HG02973 (cell line): ENCODE results near the gene ATOX1.
"Not testable (repeated sequence)": the region's sequence is repeated elsewhere in the genome, so short reads cannot be mapped to it uniquely, and the experiment has no call there.

ENCODE experiments used
- ATAC-seq: cut with Tn5 transposase; IDR thresholded peaks from one replicate; pipeline ENCODE4 v1.9.1; 2021; ENCODE audit warnings: moderate library complexity; ENCODE audit not compliant: unreplicated experiment

ATOX1 gene

GRCh38 chr5:151734064-151734408 is 24.4 kb downstream of the ATOX1 start:
- ATAC-seq = no peak

GRCh38 chr5:151733358-151734063 is 24.9 kb downstream of the ATOX1 start:
- ATAC-seq = no peak

DNA sequence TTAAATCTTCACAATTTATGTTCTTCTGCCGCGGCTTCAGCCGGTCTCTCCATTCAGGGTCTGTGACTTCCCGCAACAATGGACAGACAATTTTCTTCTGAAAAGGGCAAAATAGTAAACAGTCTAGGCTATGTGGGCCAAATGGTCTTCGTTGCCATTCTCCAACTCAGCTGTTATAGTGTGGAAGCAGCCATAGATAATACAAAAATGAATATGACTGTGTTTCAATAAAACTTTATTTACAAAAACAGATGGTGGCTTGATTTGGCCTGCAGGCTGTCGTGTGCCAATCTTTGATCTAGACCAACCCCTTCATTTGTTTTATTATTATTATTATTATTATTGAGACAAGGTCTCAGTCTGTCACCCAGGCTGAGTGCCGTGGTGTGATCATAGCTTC is 28.1 kb downstream of the ATOX1 start:
- no peak for ATAC-seq

DNA sequence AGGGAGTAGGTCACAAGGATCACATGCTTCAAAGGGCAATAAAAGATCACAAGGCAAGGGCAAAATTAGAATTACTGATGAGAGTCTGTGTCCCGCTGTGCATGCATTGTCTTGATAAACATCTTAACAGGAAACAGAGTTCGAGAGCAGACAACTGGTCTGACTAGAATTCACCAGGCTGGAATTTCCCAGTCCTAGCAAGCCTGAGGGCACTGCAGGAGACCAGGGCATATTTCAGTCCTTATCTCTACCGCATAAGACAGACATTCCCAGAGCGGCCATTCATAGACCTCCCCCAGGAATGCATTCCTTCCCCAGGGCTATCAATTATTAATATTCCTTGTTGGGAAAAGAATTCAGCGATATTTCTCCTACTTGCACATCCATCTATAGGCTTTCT is 28.8 kb downstream of the ATOX1 start:
- ATAC-seq = not testable (repeated sequence)

DNA sequence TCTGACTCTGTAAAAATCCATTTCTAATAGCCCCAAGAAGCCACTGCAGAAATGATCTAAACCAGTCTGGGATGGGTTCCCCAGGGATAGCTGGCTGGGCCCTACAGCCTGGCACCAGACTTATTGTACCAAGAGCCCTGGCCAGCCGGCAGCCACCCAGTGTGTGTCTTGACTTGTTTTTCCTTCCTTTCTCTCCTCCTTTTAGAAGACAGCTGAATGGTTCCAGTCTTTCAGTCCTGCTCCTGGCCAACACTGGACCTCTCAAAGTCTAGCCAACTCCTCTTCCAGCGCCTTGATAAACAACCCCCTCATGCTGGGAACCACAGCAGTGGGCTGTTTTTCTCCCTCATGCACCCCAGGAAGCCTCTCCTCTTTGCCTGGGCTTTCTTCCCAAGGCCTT is 34.1 kb downstream of the ATOX1 start:
- ATAC-seq = no peak

- ATAC-seq = no peak
Measured at GRCh38 chr5:151722546-151722945, 35.9 kb downstream of the ATOX1 start.

DNA sequence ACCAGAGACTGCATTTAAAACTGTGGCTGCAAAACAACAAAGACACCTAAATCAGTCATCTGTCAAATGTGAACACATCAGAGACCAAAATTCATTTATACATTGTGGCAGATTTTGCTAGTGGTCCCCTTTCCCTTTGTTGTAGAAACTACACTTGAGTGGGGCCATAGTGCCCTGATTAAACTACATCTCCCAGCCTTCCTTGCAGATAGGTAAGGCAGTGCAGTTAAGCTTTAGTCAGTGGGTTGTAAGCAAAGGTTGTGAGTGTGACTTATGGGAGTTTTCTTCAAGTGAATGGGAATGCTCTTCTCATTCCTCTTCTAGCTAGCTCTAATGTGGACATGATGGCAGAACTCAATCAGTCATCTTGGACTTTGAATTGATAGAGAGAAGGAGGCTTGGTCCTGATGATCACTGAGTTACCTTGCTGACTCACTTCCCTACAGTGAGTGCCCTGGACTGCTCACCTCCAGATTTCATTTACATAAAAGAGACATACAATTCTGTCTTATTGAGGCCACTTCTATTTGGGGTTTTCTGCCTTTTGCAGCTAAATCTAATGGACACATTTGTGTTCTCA is 36.5 kb downstream of the ATOX1 start:
- no peak for ATAC-seq

- ATAC-seq = peak; percentile 86
Measured at GRCh38 chr5:151721087-151721646, 37.3 kb downstream of the ATOX1 start.

- ATAC-seq = no peak
Measured at GRCh38 chr5:151720215-151720614, 38.2 kb downstream of the ATOX1 start.

GRCh38 chr5:151719228-151720000 is 39.0 kb downstream of the ATOX1 start:
- no peak for ATAC-seq

DNA sequence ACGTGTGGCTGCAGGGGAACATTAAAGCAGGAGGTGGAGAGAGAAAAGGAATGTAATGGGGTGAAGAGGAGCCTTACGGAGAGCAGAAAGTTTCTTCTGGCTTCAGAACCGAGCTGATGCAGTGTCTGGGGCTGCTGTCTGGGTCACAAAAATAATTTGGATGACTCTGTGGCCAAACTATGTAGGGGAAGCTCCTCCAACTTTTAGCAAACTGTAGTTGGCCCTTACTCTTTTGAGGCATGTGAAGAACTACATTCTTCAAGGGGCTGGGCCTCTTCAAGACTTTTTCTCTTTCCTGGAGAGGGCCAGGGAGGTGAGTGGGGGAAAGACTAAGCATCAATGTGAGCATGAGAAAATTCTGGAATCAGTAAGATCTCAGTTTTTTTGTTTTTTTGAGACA is 39.8 kb downstream of the ATOX1 start:
- ATAC-seq = no peak

GRCh38 chr5:151718153-151718552 is 40.3 kb downstream of the ATOX1 start:
- ATAC-seq = no peak

DNA sequence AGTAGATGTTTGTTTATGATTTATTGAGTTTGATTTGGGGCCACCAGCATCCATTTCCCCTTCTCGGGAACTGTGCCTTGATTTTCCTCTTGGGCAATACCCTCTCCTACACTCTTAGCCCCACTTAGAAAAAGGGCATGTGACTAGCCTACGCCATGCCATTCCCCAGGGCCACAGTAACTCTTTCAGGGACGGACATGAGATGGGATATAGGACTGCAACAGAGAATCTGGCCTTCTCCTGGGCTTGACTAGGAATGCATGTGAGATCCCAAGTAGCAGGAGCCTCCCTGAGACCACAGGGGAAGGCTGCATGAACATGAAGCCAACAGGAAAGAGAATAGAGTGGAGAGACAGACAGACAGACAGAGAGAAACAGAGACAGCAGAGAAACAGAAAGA is 41.0 kb downstream of the ATOX1 start:
- no peak for ATAC-seq

DNA sequence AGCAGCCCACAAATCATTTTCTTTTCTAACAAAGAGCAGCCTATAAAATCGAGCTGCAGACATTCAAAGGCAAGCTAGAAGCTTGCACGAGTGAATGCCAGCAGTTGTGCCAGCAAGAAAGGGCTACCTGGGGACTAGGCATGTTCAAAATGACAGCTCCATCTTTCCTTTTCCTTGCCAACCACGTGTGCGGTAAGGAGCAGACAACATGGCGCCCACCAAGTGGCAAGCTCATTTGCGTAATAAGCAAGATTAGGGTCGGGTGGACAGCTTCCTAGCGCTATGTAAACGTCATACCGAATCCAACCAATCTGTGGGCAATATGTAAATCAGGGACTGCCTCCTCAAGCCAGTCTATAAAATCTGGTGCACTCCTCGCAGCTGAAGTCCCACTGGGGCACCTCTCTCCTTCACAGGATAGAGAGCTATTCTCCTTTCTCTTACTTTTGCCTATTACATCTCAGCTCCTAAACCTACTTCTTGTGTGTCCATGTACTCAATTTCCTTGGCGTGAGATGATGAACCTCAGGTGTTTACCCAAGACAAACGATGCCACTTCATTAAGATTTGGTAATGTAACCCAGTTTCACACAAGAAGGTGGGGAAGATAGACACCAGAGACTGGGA is 49.2 kb downstream of the ATOX1 start:
- no peak for ATAC-seq

- ATAC-seq = no peak
Measured at GRCh38 chr5:151708126-151708525, 50.3 kb downstream of the ATOX1 start.

GRCh38 chr5:151707567-151707966 is 50.9 kb downstream of the ATOX1 start:
- no peak for ATAC-seq

DNA sequence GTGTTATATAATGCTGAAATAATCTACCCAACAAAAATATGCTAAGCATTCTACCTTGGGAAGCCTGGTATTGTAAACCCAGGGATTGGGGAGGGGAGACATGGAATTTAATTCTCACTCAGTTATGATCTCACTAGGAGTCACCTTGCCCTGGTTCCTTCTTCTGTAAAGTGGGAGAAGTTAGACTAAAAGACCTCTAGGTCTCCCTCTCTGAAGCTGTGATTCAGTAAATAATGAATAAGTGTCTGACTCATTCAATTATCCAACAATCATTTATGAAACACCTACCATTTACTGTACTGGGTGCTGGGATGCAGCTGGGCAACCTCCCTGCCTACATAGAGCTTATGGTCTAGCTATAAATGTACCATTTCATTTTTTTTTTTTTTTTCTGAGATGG is 51.5 kb downstream of the ATOX1 start:
- no peak for ATAC-seq

DNA sequence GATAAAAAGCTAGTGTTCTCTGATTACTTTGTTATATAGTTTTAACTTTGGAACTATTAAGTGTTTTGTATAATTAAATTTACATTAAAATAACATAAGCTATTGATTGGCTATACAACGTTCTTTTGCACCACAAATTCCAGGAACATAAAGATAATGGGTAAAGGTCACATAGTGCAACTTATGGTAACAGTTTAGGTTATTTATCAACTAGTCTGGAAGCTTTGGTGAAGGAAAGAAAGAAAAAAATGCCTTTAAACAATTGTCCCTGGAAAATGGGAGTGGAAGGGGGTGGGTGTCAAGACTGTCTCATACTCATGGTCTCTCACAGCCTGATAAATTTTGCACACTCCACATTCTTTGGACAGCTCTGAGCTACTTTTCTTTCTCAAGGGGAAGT is 54.7 kb downstream of the ATOX1 start:
- ATAC-seq = no peak

- ATAC-seq = peak; percentile 89
Measured at GRCh38 chr5:151703227-151703626, 55.2 kb downstream of the ATOX1 start.

GRCh38 chr5:151700820-151701219 is 57.6 kb downstream of the ATOX1 start:
- no peak for ATAC-seq

GRCh38 chr5:151700296-151700695 is 58.1 kb downstream of the ATOX1 start:
- ATAC-seq = no peak
